ENCODE data around the gene HYAL3.
"Not testable (repeated sequence)": the region's sequence is repeated elsewhere in the genome, so short reads cannot be mapped to it uniquely, and the experiment has no call there.

HYAL3 gene

DNA sequence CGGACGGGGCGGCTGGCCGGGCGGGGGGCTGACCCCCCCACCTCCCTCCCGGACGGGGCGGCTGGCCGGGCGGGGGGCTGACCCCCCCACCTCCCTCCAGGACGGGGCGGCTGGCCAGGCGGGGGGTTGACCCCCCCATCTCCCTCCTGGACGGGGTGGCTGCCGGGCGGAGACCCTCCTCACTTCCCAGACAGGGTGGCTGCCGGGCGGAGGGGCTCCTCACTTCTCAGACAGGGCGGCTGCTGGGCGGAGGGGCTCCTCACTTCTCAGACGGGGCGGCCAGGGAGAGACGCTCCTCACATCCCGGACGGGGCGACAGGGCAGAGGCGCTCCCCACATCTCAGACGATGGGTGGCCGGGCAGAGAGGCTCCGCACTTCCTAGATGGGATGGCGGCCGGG is 12.8 kb upstream of the HYAL3 start:
- not testable (repeated sequence) for DNase-seq

DNA sequence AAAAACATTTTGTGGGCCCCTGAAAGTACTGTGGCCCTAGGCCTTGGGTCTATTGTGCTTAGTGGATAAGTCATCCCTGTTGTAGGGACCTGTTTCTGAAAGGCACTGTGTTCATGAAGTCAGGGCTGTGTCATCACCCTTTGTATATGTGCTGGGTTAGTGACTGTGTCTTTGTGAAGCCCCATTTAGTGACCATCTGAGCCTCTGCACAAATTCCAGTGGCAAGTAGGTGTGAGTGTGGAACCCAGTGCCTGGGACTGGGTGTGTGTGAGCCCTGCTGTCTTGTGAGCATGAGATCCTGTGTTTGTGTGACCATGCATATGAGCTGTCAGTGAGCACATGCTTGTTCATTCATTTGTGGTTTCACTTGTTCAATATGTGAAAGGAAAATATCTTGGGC is 5.4 kb upstream of the HYAL3 start:
- DNase-seq = no peak

GRCh38 chr3:50303013-50303815 is 4.0 kb upstream of the HYAL3 start, which contains the start of gene HYAL1:
Gene HYAL1, minus strand, starts transcription at chr3:50303574. Its CDS starts 618 bp downstream, at chr3:50302956.
- DNase-seq = no peak

- no peak for DNase-seq
Measured at GRCh38 chr3:50302095-50303012, 3.1 kb upstream of the HYAL3 start.

- DNase-seq = no peak
Measured at GRCh38 chr3:50300681-50301254, 1.6 kb upstream of the HYAL3 start.

GRCh38 chr3:50299929-50300680 is 900 bp upstream of the HYAL3 start:
- DNase-seq = no peak

DNA sequence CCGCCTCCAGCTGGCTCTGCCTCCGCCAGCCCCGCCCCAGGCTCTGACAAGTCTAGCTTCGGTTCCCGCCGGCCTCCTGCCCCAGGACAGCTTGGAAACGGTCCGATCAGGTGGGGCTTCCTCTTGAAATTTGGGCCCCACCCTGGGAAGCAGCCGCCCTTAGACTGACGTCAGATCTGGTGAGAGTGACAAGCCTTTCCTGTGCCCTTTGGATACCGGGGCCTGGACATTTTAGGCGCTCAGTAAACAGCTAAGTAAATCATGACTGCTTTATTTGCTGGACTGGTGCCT is 378 bp upstream of the HYAL3 start:
- no peak for DNase-seq

DNA sequence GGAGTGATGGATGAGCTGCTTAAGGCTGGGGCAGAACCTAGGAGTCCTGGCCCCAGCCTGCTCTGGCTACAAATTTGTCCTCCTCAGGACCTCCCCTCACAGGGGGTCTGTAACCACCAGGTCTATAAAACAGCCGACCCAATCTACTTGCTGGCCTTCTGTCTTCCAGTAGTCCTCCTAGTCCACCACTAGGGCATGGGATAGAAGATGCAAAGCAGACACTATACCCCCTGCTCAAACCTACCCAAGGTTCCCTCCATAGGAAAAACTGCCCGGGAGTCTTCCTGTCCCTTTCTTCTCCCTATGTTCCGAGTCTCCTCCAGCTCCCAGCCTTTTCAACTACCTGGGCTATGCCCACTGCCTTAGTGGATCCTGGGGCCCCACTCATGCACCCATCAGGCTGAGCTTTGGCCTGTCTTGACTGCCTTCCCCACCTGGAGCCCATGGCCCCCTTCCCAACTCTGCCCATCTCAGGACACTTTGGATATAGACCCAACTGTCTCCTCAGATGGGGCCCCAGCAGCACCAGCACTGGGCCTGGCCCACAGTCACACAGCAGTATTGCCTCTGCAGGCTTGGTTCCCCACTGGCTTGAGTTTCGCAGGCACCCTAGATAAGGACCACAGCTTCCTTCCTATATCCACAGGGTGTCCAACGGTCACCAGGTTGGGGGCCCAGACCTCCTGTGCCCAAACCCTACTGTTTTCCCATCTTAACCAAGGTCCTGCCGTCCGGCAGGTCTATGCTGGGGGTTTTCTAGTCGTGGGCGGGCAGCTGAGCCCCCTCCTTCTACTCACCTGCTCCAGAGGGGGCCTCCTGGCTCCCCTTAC is 1.1 kb downstream of the HYAL3 start:
- no peak for DNase-seq

GRCh38 chr3:50297384-50297775 is 1.8 kb downstream of the HYAL3 start:
- no peak for DNase-seq

DNA sequence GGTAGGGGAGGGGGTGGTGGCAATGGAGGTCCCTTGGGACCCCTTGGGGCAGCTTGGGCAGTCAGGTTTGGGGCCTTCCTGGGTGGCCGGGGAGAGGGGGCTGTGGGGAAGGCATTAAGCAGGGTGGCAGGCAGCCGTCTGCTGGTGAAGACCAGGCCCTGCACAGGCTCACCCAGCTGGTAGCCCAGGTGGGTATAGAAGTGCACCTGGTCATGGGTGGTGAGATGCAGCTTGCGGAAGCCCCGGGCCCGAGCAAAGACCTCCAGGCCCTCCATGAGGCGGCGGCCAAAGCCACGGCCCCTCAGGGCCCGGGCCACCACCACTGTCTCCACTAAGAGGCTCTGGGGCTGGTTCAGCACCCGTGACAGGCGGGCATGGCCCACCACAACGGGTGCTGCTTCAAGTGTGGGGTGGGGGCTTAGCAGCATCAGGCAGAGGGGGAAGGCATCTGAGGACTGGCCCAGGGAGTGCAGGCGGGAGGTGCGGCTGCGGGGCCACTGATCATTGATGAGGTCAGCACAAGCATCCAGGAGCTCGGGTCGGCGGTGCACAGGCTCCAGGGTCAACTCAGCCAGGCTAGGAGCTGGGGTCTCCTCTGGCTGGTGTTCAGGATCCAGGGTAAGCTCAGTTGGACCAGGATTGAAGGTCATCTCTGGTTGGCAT is 2.4 kb downstream of the HYAL3 start:
- DNase-seq = no peak

GRCh38 chr3:50295553-50296431 is 3.4 kb downstream of the HYAL3 start:
- DNase-seq = no peak

GRCh38 chr3:50294492-50295403 is 4.5 kb downstream of the HYAL3 start:
- DNase-seq = no peak

GRCh38 chr3:50294089-50294488 is 5.1 kb downstream of the HYAL3 start:
- DNase-seq = no peak

DNA sequence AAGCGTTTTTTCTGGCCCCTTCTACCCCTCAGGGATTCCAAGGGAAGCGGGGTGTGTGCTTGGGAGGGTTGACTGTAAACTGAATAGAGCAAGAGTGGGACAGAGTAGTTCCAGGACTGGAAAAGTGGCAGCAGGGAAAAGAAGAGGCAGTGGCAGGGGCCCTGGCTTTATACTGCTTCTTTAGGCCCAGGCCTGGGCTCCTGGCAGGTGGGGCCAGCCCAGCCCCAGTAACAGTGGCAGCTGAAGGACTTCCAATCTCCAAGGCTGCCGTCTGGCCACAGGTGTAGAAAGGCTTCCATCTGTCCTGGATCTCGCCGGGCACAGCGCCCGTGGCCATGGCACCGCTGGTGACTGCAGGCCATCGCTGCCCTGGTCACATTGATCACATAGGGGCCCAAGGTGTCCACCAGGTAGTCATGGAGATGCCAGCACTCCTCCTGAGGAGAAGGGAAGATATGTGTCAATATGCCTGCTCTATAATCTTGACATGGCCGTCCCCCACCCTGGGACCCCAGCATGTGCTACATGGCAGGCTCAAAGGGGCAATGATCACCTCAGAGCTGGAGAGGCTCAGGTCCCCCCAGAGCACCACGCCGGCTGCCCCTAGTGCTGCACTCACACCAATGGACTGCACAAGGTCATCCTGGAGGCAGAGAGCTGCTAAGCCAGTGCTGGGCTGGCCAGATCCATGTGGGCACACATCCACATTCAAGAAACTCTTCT is 6.0 kb downstream of the HYAL3 start:
- no peak for DNase-seq

- DNase-seq = peak; percentile 69
Measured at GRCh38 chr3:50292159-50293078, 6.8 kb downstream of the HYAL3 start, which contains the start of gene IFRD2. Gene IFRD2, minus strand, starts transcription at chr3:50292429. Its CDS starts 155 bp downstream, at chr3:50292274.

GRCh38 chr3:50290161-50290641 is 9.0 kb downstream of the HYAL3 start:
- no peak for DNase-seq

DNA sequence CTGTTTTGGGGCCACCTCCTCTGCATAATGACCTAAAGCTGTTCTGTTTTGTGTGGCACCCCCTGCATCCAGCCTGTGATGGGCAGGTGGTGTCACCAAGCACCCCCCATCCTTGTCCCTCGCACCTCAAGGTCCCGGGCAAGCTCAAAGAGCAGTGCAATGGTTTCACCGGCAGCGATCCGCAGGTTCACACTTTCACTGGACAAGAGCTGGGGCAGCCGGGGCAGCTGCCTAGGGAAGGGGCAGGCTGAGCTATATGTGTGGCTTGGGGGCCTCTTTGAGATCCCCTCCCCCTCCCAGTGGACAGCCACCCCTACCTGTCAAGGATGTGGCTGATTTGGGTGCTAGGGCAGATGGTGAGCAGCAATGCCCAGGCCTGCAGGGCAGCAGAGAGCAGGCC is 10.1 kb downstream of the HYAL3 start:
- no peak for DNase-seq

Measured in NCI-H1694 (cell line).